DMS53 treated with DMSO at 0.1 percent for 48 hours (cell line): Measurements from ENCODE around the gene RPL28.
A peak's percentile ranks its signal among the peaks of the same experiment; 100 is the strongest.

Experiments used
- DNase-seq: peaks from one replicate; lab custom pipeline; 2025; ENCODE audit not compliant: unreplicated experiment; lab: John Stamatoyannopoulos, UW

Gene RPL28

GRCh38 chr19:55353356-55353802 lies 32.4 kb upstream of the RPL28 start:
- no peak for DNase-seq

GRCh38 chr19:55353803-55354697 lies 31.7 kb upstream of the RPL28 start:
- no peak for DNase-seq

- DNase-seq, result no peak
Measured at GRCh38 chr19:55354698-55355212, 31.0 kb upstream of the RPL28 start, which contains the start of gene COX6B2. Gene COX6B2 (minus strand): TSS chr19:55354719. CDS start chr19:55354521, 198 bp downstream.

GRCh38 chr19:55355213-55355821 lies 30.4 kb upstream of the RPL28 start:
- no peak for DNase-seq

GRCh38 chr19:55358493-55358892 lies 27.2 kb upstream of the RPL28 start:
- no peak for DNase-seq

- DNase-seq, result no peak
Measured at GRCh38 chr19:55358943-55359908, 26.5 kb upstream of the RPL28 start.

- DNase-seq, result no peak
Measured at GRCh38 chr19:55360902-55361301, 24.8 kb upstream of the RPL28 start.

GRCh38 chr19:55362174-55362989 lies 23.4 kb upstream of the RPL28 start:
- no peak for DNase-seq

GRCh38 chr19:55362990-55363716 lies 22.6 kb upstream of the RPL28 start, which contains the start of gene GARIN5B:
Gene GARIN5B (minus strand): TSS chr19:55363260. CDS start chr19:55363066, 194 bp downstream.
- no peak for DNase-seq

- DNase-seq, result no peak
Measured at GRCh38 chr19:55365245-55365644, 20.5 kb upstream of the RPL28 start.

GRCh38 chr19:55365964-55366363 lies 19.8 kb upstream of the RPL28 start:
- DNase-seq, result no peak

GRCh38 chr19:55366790-55367189 lies 18.9 kb upstream of the RPL28 start:
- no peak for DNase-seq

- DNase-seq, result no peak
Measured at GRCh38 chr19:55368106-55368505, 17.6 kb upstream of the RPL28 start.

- DNase-seq, result peak; percentile 10
Measured at GRCh38 chr19:55368701-55369563, 16.8 kb upstream of the RPL28 start.

- peak; percentile 44 for DNase-seq
Measured at GRCh38 chr19:55369653-55370304, 16.0 kb upstream of the RPL28 start.

GRCh38 chr19:55370305-55370988 lies 15.3 kb upstream of the RPL28 start, which contains the start of gene IL11:
Gene IL11 (minus strand): TSS chr19:55370463. CDS start chr19:55370310, 153 bp downstream.
- DNase-seq, result no peak
